Kidney (tissue), 14 donors: ENCODE measurements around the gene LTBP1. TPM values are rescaled to one million over a fixed set of nuclear protein-coding genes. Genes with fewer than 3 reads are reported as not detected.

ENCODE experiments used
- DNase-seq, 5 donors: peaks; one replicate each; pipeline ENCODE4 v3.0.0-alpha.2; 2013 to 2020
- FAIRE-seq: peaks from 2 replicates; lab custom pipeline; 2012; peaks lifted over from hg19 to GRCh38; lab: Jason Lieb, UNC
- H3K27ac ChIP-seq, 2 donors: one replicate each; pipeline ENCODE4 v1.7.0; 2013; ENCODE audit warnings: low read depth in 2 of 2, low read length in 2 of 2, inconsistent platforms in 1 of 2
- H3K27me3 ChIP-seq: one replicate; pipeline ENCODE4 v1.7.1; 2013; ENCODE audit warnings: low read length, inconsistent platforms; ENCODE audit not compliant: control insufficient read depth, insufficient read depth
- H3K36me3 ChIP-seq, 3 donors: one replicate each; pipeline versions ENCODE4 v1.7.0 to v1.7.1; 2013; ENCODE audit warnings: low read length in 3 of 3, control low read depth in 1 of 3, inconsistent platforms in 1 of 3; ENCODE audit not compliant: insufficient read depth in 3 of 3, control insufficient read depth in 2 of 3
- H3K4me1 ChIP-seq, 3 donors: one replicate each; pipeline versions ENCODE4 v1.7.0 to v1.7.1; 2013; ENCODE audit warnings: low read length in 3 of 3, inconsistent platforms in 1 of 3, low read depth in 1 of 3; ENCODE audit not compliant: control insufficient read depth in 2 of 3, insufficient read depth in 2 of 3
- H3K4me3 ChIP-seq, 3 donors: one replicate each; pipeline versions ENCODE4 v1.7.0 to v1.8.1; 2013; ENCODE audit warnings: low read length in 3 of 3, control low read depth in 1 of 3, inconsistent platforms in 1 of 3
- H3K9ac ChIP-seq, 3 donors: one replicate each; pipeline versions ENCODE4 v1.7.0 to v1.7.1; 2013; ENCODE audit warnings: low read length in 3 of 3, control low read depth in 1 of 3, inconsistent platforms in 1 of 3
- H3K9me3 ChIP-seq, 3 donors: one replicate each; pipeline versions ENCODE4 v1.7.0 to v1.7.1; 2013; ENCODE audit warnings: low read length in 3 of 3, control low read depth in 1 of 3, inconsistent platforms in 1 of 3; ENCODE audit not compliant: control insufficient read depth in 2 of 3, insufficient read depth in 1 of 3
- CTCF ChIP-seq: IDR thresholded peaks from 3 replicates; pipeline ENCODE4 v1.5.1; 2012; ENCODE audit warnings: mild to moderate bottlenecking, moderate library complexity, borderline replicate concordance; ENCODE audit not compliant: insufficient read depth; ENCODE audit errors: extremely low read depth
- intact Hi-C: fragments of 100-400 bp; cut with DNase I; formaldehyde crosslinking; loops from one replicate; pipeline ENCODE4 v1.11.1; 2022
- polyA plus RNA-seq: library from polyadenylated mRNA; stranded (reverse); fragments of 350-450 nt; fragmentation: Illumina TruSeq; extraction: RNeasy Lipid Tissue Mini Kit (QIAGEN cat#74804); gene quantifications from one replicate; pipeline ENCODE4 v1.2.3, GENCODE V29; 2014; ENCODE audit warnings: low read depth, low replicate concordance; ENCODE audit not compliant: insufficient read depth
- total RNA-seq: library from RNA; stranded (reverse); fragmentation: NEBNext Ultra II Directional; extraction: Animal tissue kit (Norgen Biotek cat#: 25700); gene quantifications from one replicate; pipeline ENCODE4 v1.2.1, GENCODE V29; 2021
- donor health status: control.
- donor health status: control.
- donor health status: control.
- donor health status: control.
- donor health status: control.
- donor health status: DM: yes; HTN: yes; CAD: no.
- donor health status: Normal renal cell carcinoma (clear cell type).

LTBP1 gene
- total and polyA plus RNA-seq, 2 donors from 2014 or later = 9.3 to 39.8 TPM

DNA sequence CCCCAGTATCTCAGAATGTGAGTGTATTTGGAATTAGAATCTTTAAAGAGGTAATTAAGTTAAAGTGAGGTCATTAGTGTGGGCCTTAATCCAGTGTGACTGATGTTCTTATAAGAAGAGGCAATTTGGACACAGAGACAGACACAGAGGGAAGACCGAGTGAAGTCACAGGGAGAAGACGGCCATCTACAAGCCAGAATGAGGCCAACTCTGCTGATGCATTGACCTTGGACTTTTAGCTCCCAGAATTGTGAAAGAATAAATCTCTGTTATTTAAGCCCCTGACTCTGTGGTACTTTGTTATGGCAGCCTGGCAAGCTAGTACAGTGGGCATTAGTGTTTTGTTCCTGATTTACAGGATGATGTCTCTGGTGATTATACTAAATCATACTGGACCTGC lies 64.6 kb downstream of the LTBP1 start:
- intact Hi-C loops = no loop called here
- Histone ChIP-seq H3K9ac (no peak overlapping the region), H3K9me3 (no peaks in the 10 kb centered on the region), H3K27ac (no peak overlapping the region), H3K27me3 (no peaks in the 10 kb centered on the region), H3K4me1 (peaks cover 0 to 10% (median 6%) of the 10 kb centered on the region in 3 donors), H3K4me3 (no peak overlapping the region), H3K36me3 (no peaks in the 10 kb centered on the region)
- no peak for FAIRE-seq
- DNase-seq = no peak
- TF ChIP-seq CTCF = no peak

DNA sequence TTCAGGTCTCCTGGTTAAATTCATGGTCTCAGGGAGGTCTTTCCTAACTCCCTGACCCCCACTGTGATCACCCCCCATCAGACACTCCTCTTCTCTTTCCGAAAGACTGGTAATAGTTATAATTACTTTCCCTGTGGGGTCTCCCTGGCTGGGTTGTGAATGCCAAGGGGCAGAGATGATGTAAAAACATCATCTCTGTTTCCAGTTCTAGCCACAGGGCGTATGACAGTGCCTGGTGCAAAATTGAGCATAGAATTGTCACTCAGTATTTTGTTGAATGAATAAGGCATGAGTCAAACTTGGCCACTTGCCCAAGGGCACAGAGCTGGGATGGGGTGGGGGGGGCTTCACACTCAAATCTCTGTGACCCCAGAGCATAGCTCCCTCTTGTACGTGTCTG lies 65.2 kb downstream of the LTBP1 start:
- FAIRE-seq = no peak

DNA sequence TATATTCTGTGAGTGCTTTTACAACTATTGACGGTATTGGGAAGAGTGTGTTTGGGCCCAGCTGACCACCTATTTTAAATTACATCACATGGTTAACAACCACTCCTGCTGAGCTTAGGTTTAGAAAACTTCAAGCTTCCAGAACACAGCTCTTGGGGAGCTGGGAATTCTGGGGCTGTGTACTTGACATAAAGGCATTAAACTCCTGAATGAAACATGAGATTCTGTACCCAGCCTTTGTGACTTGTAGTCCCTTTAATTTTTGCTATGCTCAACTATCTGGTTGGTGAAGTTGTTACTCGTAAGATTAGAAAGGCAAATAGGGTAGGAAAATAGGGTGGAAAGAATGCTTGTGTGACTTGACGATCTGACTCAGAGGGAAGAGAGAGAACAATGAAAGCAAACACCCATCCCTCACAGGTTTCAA lies 66.9 kb downstream of the LTBP1 start:
- no peak for FAIRE-seq
- intact Hi-C loops = no loop called here

More for the DNA sequence above, 65.2 kb downstream of the LTBP1 start:
- Histone ChIP-seq H3K9ac (no peak overlapping the region), H3K4me1 (peaks cover 0 to 10% (median 6%) of the 10 kb centered on the region in 3 donors), H3K4me3 (no peak overlapping the region), H3K27ac (no peak overlapping the region), H3K9me3 (no peaks in the 10 kb centered on the region), H3K36me3 (no peaks in the 10 kb centered on the region), H3K27me3 (no peaks in the 10 kb centered on the region)
- intact Hi-C loops = no loop called here
- TF ChIP-seq CTCF = no peak
- DNase-seq = no peak

More for the DNA sequence above, 66.9 kb downstream of the LTBP1 start:
- Histone ChIP-seq H3K9ac (no peak overlapping the region), H3K27ac (no peak overlapping the region), H3K4me1 (peaks cover 0 to 10% (median 6%) of the 10 kb centered on the region in 3 donors), H3K36me3 (no peaks in the 10 kb centered on the region), H3K4me3 (no peak overlapping the region), H3K27me3 (no peaks in the 10 kb centered on the region), H3K9me3 (no peaks in the 10 kb centered on the region)
- no peak for TF ChIP-seq CTCF
- DNase-seq = peak in 1 of 5 donors; percentile 39
